HCT116 (cell line): ENCODE data around the gene DENND1A.

ENCODE experiments used
- CTCF ChIP-seq, 3 experiments: fragments of 200-600 bp in 1 of 3; sonication (generic) in 1 of 3; IDR thresholded peaks in 2 of 3; conservative IDR thresholded peaks in 1 of 3; 2 replicates each; pipeline ENCODE4 v1.5.1; 2012 to 2017; ENCODE audit warnings: low read depth in 2 of 3, low read length in 2 of 3, antibody characterized with exemption in 1 of 3, borderline replicate concordance in 1 of 3, control low read depth in 1 of 3, mild to moderate bottlenecking in 1 of 3, mixed read lengths in 1 of 3, mixed run types in 1 of 3, moderate library complexity in 1 of 3; ENCODE audit not compliant: insufficient read depth in 1 of 3
- POLR2A ChIP-seq: IDR thresholded peaks from 2 replicates; pipeline ENCODE4 v1.7.0; 2011; ENCODE audit warnings: borderline replicate concordance; ENCODE audit not compliant: insufficient read depth, insufficient read length; ENCODE audit errors: extremely low read depth

GRCh38 chr9:123825342-123826060, 104.4 kb downstream of the DENND1A start:
- peak in 2 of 3 experiments; percentile 38 to 41; a peak in 4 of 6 replicates for TF ChIP-seq CTCF (IDR thresholded peaks at IDR 0.05 in 2 of 3, conservative IDR thresholded peaks at IDR 0.05 in 1 of 3; ENCODE audit: borderline replicate concordance in 1 of 3, insufficient read depth in 1 of 3, low read depth in 2 of 3, low read length in 2 of 3)
- no peak for TF ChIP-seq POLR2A
